HG03175 (cell line): ENCODE results near the gene YWHAE.
"Not testable (repeated sequence)": the region's sequence is repeated elsewhere in the genome, so short reads cannot be mapped to it uniquely, and the experiment has no call there.

ENCODE experiments used
- ATAC-seq: cut with Tn5 transposase; IDR thresholded peaks from one replicate; pipeline ENCODE4 v1.9.1; 2021; ENCODE audit warnings: mild to moderate bottlenecking, moderate library complexity; ENCODE audit not compliant: unreplicated experiment

YWHAE gene

GRCh38 chr17:1340371-1340770 lies 59.7 kb downstream of the YWHAE start:
- ATAC-seq, result no peak

GRCh38 chr17:1331708-1332107 lies 68.3 kb downstream of the YWHAE start:
- ATAC-seq, result no peak

GRCh38 chr17:1329745-1330343 lies 70.2 kb downstream of the YWHAE start:
- no peak for ATAC-seq

GRCh38 chr17:1328437-1328836 lies 71.6 kb downstream of the YWHAE start:
- ATAC-seq, result no peak

GRCh38 chr17:1325766-1326165 lies 74.3 kb downstream of the YWHAE start:
- ATAC-seq, result no peak

- ATAC-seq, result no peak
Observed at GRCh38 chr17:1324201-1324771, 75.7 kb downstream of the YWHAE start.

- no peak for ATAC-seq
Observed at GRCh38 chr17:1323336-1323735, 76.7 kb downstream of the YWHAE start.

- ATAC-seq, result no peak
Observed at GRCh38 chr17:1322480-1322879, 77.5 kb downstream of the YWHAE start.

GRCh38 chr17:1322014-1322428 lies 78.0 kb downstream of the YWHAE start:
- ATAC-seq, result no peak

GRCh38 chr17:1315891-1316403 lies 84.1 kb downstream of the YWHAE start:
- ATAC-seq, result no peak

- no peak for ATAC-seq
Observed at GRCh38 chr17:1315409-1315808, 84.6 kb downstream of the YWHAE start.

GRCh38 chr17:1313270-1314005 lies 86.6 kb downstream of the YWHAE start:
- ATAC-seq, result no peak

- ATAC-seq, result no peak
Observed at GRCh38 chr17:1312261-1312870, 87.7 kb downstream of the YWHAE start.

GRCh38 chr17:1307829-1308228 lies 92.2 kb downstream of the YWHAE start:
- ATAC-seq, result not testable (repeated sequence)

- ATAC-seq, result no peak
Observed at GRCh38 chr17:1304962-1305563, 95.0 kb downstream of the YWHAE start.

- no peak for ATAC-seq
Observed at GRCh38 chr17:1304522-1304921, 95.5 kb downstream of the YWHAE start.

GRCh38 chr17:1302761-1303160 lies 97.3 kb downstream of the YWHAE start:
- ATAC-seq, result no peak

- ATAC-seq, result no peak
Observed at GRCh38 chr17:1301546-1301945, 98.5 kb downstream of the YWHAE start.

GRCh38 chr17:1300371-1300905 lies 99.6 kb downstream of the YWHAE start:
- no peak for ATAC-seq

- no peak for ATAC-seq
Observed at GRCh38 chr17:1299552-1300370, 100.3 kb downstream of the YWHAE start.
